Measurements from ENCODE around the gene ABCB11.

ABCB11 gene

DNA sequence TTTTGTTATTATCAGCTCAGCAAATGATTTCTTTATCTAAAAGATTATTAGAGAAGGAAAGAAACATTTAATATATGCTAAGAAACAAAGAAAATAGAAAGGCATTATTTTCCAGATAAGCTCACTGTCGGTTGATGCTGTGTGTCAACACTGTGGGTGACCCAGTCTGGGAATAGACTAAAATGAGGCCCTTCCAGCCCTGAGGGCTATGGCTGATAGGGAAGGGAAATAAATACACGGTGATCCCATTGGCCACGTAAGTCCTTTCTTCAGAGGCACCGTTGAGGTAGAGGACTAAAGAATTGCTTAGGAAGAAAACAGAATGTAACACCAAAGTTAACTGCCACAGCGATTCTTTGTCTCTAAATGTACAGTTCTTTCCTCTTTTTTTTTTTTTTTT, 1.8 kb downstream of the ABCB11 start:
- H3K27me3 ChIP-seq (ENCODE audit: insufficient read depth, low read depth), result no peaks in the 10 kb centered on the region
- TF ChIP-seq, protein P1, sequence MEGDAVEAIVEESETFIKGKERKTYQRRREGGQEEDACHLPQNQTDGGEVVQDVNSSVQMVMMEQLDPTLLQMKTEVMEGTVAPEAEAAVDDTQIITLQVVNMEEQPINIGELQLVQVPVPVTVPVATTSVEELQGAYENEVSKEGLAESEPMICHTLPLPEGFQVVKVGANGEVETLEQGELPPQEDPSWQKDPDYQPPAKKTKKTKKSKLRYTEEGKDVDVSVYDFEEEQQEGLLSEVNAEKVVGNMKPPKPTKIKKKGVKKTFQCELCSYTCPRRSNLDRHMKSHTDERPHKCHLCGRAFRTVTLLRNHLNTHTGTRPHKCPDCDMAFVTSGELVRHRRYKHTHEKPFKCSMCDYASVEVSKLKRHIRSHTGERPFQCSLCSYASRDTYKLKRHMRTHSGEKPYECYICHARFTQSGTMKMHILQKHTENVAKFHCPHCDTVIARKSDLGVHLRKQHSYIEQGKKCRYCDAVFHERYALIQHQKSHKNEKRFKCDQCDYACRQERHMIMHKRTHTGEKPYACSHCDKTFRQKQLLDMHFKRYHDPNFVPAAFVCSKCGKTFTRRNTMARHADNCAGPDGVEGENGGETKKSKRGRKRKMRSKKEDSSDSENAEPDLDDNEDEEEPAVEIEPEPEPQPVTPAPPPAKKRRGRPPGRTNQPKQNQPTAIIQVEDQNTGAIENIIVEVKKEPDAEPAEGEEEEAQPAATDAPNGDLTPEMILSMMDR (conservative IDR thresholded peaks at IDR 0.05; ENCODE audit: low read depth, low read length), result no peak
- H3K36me3 ChIP-seq (ENCODE audit: insufficient read depth), result no peaks in the 10 kb centered on the region
- no peak overlapping the region for H2AFZ ChIP-seq (ENCODE audit: low read depth)
- no peak overlapping the region for H3K4me3 ChIP-seq (IDR thresholded peaks at IDR 0.05; ENCODE audit: insufficient read depth, low read depth, low read length)
- H3K4me1 ChIP-seq (ENCODE audit: low read depth, poor library complexity, severe bottlenecking), result no peaks in the 10 kb centered on the region
- H3K27ac ChIP-seq, result no peak overlapping the region
- H4K20me1 ChIP-seq (ENCODE audit: insufficient read depth), result no peaks in the 10 kb centered on the region
- H3K79me2 ChIP-seq (ENCODE audit: insufficient read depth, low read depth), result no peaks in the 10 kb centered on the region
- no peak overlapping the region for H3K4me2 ChIP-seq
- no peak overlapping the region for H3K9ac ChIP-seq

DNA sequence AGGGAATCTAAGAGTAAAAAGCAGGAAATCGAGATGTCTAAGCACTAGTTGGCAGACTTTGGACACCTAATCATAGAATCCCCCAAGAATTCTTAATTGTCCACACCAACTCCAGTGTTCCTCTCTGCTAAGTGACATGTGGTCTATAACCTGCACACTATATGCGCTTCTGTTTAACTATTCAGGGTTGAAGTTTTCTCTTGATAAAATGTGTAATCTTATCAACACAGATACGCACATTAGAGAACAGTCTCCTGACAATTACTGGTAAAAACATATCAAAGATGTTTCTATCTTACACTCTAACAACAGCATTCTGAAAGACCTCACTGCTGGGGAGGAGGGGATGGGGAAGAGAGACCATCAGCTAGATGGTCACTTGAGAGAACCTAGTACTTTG, 3.9 kb downstream of the ABCB11 start:
- TF ChIP-seq, protein P1 (conservative IDR thresholded peaks at IDR 0.05; ENCODE audit: low read depth, low read length), result no peak
- Histone ChIP-seq H2AFZ (ENCODE audit: low read depth) (no peak overlapping the region), H3K4me3 (IDR thresholded peaks at IDR 0.05; ENCODE audit: insufficient read depth, low read depth, low read length) (no peak overlapping the region), H3K27me3 (ENCODE audit: insufficient read depth, low read depth) (no peaks in the 10 kb centered on the region), H3K79me2 (ENCODE audit: insufficient read depth, low read depth) (no peaks in the 10 kb centered on the region), H3K4me1 (ENCODE audit: low read depth, poor library complexity, severe bottlenecking) (no peaks in the 10 kb centered on the region), H3K27ac (no peak overlapping the region), H4K20me1 (ENCODE audit: insufficient read depth) (no peaks in the 10 kb centered on the region), H3K4me2 (no peak overlapping the region), H3K36me3 (ENCODE audit: insufficient read depth) (no peaks in the 10 kb centered on the region), H3K9ac (no peak overlapping the region)

DNA sequence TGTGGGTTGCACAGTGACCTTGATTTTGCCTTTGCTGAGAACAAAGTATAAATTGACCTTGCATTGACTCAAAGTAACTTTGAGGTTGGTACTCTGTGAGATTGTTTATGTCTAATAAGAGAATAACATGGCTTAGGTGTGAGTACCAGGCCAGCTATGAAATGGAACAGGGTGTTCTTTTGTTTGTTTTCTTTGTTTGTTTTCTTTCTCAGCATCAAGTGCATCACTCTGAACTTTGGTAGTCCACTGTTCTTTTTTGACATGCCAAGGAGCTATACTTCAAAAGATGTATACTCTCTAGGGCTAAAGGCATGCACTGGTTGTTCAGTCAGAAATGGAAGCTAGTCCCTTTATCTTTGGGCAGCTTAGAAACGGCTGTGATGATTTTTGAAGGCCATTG, 5.1 kb downstream of the ABCB11 start:
- TF ChIP-seq, protein P1 (conservative IDR thresholded peaks at IDR 0.05; ENCODE audit: low read depth, low read length), result no peak
- Histone ChIP-seq H2AFZ (ENCODE audit: low read depth) (no peak overlapping the region), H3K4me1 (ENCODE audit: low read depth, poor library complexity, severe bottlenecking) (no peaks in the 10 kb centered on the region), H3K4me2 (no peak overlapping the region), H3K4me3 (IDR thresholded peaks at IDR 0.05; ENCODE audit: insufficient read depth, low read depth, low read length) (no peak overlapping the region), H4K20me1 (ENCODE audit: insufficient read depth) (no peaks in the 10 kb centered on the region), H3K27ac (no peak overlapping the region), H3K36me3 (ENCODE audit: insufficient read depth) (no peaks in the 10 kb centered on the region), H3K9ac (no peak overlapping the region), H3K79me2 (ENCODE audit: insufficient read depth, low read depth) (no peaks in the 10 kb centered on the region), H3K27me3 (ENCODE audit: insufficient read depth, low read depth) (no peaks in the 10 kb centered on the region)

DNA sequence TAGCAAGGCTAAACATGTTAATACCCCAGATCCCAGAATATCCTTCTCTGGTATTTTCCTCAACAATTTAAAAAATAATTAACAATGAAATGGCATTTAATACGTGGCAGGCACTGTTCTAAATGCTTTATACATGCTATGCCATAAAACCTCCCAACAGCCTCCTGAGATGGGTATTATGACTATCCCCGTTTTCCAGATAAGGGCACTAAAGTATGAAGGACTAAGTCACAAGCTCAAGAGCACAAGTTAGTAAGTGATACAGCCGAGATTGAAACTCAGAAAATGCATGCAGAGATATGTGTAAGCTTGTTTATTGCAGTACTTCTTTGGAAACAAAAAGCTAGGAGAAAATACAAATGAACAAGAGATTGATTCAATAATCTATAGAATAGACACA, 8.0 kb downstream of the ABCB11 start:
- H3K27me3 ChIP-seq (ENCODE audit: insufficient read depth, low read depth), result no peaks in the 10 kb centered on the region
- H4K20me1 ChIP-seq (ENCODE audit: insufficient read depth), result no peaks in the 10 kb centered on the region
- TF ChIP-seq, protein P1 (conservative IDR thresholded peaks at IDR 0.05; ENCODE audit: low read depth, low read length), result no peak

More for the DNA sequence above, 8.0 kb downstream of the ABCB11 start:
- no peaks in the 10 kb centered on the region for H3K36me3 ChIP-seq (ENCODE audit: insufficient read depth)
- H3K9ac ChIP-seq, result no peak overlapping the region
- no peak overlapping the region for H3K27ac ChIP-seq
- no peaks in the 10 kb centered on the region for H3K79me2 ChIP-seq (ENCODE audit: insufficient read depth, low read depth)
- H3K4me2 ChIP-seq, result no peak overlapping the region
- H2AFZ ChIP-seq (ENCODE audit: low read depth), result no peak overlapping the region
- no peak overlapping the region for H3K4me3 ChIP-seq (IDR thresholded peaks at IDR 0.05; ENCODE audit: insufficient read depth, low read depth, low read length)
- H3K4me1 ChIP-seq (ENCODE audit: low read depth, poor library complexity, severe bottlenecking), result no peaks in the 10 kb centered on the region

Measured in KMS-11 (cell line).